GM12865 (cell line): Measurements from ENCODE around the gene SMARCAD1.
A peak's percentile ranks its signal among the peaks of the same experiment; 100 is the strongest.
"Not testable (repeated sequence)": the region's sequence is repeated elsewhere in the genome, so short reads cannot be mapped to it uniquely, and the experiment has no call there.

Experiments used
- DNase-seq: peaks from one replicate; pipeline ENCODE4 v3.0.0; 2010; ENCODE audit warnings: low read depth
- H3K4me3 ChIP-seq: 2 replicates; pipeline ENCODE4 v1.5.1; 2011; ENCODE audit warnings: mild to moderate bottlenecking, low read depth, low read length, control low read depth
- CTCF ChIP-seq: IDR thresholded peaks from 2 replicates; pipeline ENCODE4 v1.5.1; 2011; ENCODE audit warnings: low read length, control low read depth, low read depth, inconsistent platforms; ENCODE audit not compliant: insufficient read depth; ENCODE audit errors: missing control alignments

SMARCAD1 gene

GRCh38 chr4:94333866-94334265 is 126.2 kb downstream of the SMARCAD1 start:
- TF ChIP-seq CTCF = no peak
- DNase-seq = no peak

GRCh38 chr4:94334476-94334875 is 126.8 kb downstream of the SMARCAD1 start:
- no peak overlapping the region for H3K4me3 ChIP-seq
- no peak for DNase-seq
- no peak for TF ChIP-seq CTCF

More at GRCh38 chr4:94333866-94334265, 126.2 kb downstream of the SMARCAD1 start:
- no peak overlapping the region for H3K4me3 ChIP-seq

GRCh38 chr4:94334962-94335361 is 127.3 kb downstream of the SMARCAD1 start:
- DNase-seq = no peak
- no peak for TF ChIP-seq CTCF
- H3K4me3 ChIP-seq = no peak overlapping the region

GRCh38 chr4:94336303-94336702 is 128.6 kb downstream of the SMARCAD1 start:
- TF ChIP-seq CTCF = no peak
- DNase-seq = no peak
- H3K4me3 ChIP-seq = no peak overlapping the region

GRCh38 chr4:94336791-94337190 is 129.1 kb downstream of the SMARCAD1 start:
- H3K4me3 ChIP-seq, DNase-seq: not testable (repeated sequence)

GRCh38 chr4:94338681-94339351 is 131.2 kb downstream of the SMARCAD1 start:
- no peak for TF ChIP-seq CTCF
- DNase-seq = peak; percentile 73
- no peak overlapping the region for H3K4me3 ChIP-seq

- H3K4me3 ChIP-seq = no peak overlapping the region
- peak; percentile 50 for DNase-seq
- no peak for TF ChIP-seq CTCF
Observed at GRCh38 chr4:94339779-94340178, 132.1 kb downstream of the SMARCAD1 start.
